CD4-positive, alpha-beta T cell treated with Interleukin-2 at 100 ng/mL for 4 hours (primary cell): Measurements from ENCODE around the gene NAA10.

ENCODE experiments used
- DNase-seq: peaks from one replicate; pipeline ENCODE4 v3.0.0-alpha.2; 2020; ENCODE audit warnings: low spot score

Gene NAA10

DNA sequence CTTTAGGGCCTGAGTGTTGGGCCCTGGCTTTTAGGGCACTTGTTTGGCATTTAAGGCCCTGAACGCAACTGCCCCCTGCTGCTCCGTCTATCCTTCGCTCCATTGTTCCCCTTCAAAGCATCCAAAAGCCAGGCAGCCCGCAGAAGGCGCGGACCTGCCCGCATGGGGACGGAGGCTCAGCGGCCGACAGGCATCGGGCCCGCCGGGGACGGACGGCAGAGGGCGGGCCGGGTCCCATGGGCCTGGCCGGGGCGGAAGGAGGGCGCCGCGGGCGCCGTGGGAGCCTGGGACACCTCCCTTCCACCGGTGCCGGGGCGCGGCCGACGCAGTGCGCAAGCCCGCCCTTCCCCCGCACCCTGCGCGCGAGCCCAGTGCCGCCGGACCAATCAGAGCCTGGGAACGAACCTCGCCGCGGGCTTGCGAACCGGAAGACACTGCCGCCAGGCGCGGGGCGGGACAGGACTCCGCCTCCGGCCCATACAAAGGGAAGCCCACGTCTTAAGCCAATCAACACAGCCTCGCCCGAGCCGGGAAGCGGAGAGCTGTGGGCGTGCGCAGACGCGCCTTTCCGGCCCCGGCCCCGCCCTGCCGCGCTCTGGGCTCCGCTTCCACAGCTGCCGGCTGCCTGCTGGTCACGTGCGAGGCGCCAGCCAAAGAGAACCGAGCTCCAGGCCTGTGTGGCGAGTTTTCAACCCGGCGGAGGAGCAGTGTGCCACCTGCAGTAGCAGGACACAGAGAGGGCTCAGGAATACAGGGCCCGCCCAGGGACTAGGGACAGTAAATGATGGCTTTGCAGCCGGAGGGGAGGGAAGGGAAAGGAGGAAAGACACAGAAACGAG lies 6.7 kb downstream of the NAA10 start:
- peak; percentile 95 for DNase-seq

GRCh38 chrX:153927672-153927921 lies 7.2 kb downstream of the NAA10 start:
- no peak for DNase-seq

DNA sequence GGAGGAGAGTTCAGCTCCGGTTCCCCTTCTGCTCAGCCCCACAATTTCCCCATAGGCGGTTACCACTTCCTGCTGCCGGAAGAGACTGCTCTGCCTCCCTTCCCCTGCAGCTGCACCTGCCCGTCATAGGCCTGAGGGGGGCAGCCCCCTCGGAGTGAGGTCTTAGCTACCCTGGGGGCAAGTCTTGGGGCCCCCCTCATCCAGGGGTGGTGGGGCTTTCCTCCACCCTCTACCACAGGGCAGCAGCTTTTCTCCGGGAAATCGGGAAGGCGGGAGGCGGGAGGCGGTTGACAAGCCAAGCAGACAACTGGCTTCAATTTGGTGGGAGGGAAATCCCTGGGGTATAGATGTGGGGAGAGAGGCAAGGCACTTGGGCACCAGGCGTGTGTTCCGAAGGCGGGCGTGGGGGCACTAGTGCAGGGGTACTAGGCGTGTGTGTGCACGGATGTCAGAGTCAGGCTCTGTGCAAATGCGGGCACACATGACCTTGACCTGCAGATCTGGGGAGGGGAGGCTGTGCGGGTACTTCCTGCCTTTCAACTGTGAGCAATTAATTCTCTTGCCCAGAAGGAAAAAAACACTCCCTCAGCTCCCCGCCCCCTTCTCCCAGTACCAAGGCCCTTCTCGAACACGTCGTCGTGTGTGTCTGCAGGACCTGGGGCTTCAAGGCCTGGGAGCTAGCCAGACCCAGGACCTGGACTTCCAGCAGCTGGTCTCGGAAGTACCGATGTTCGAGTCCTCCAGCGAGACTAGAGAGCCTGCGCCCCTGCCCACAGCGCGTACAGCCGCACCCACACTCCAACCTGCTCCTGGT lies 7.8 kb downstream of the NAA10 start:
- peak; percentile 76 for DNase-seq

- no peak for DNase-seq
Observed at GRCh38 chrX:153926552-153926857, 8.3 kb downstream of the NAA10 start.

DNA sequence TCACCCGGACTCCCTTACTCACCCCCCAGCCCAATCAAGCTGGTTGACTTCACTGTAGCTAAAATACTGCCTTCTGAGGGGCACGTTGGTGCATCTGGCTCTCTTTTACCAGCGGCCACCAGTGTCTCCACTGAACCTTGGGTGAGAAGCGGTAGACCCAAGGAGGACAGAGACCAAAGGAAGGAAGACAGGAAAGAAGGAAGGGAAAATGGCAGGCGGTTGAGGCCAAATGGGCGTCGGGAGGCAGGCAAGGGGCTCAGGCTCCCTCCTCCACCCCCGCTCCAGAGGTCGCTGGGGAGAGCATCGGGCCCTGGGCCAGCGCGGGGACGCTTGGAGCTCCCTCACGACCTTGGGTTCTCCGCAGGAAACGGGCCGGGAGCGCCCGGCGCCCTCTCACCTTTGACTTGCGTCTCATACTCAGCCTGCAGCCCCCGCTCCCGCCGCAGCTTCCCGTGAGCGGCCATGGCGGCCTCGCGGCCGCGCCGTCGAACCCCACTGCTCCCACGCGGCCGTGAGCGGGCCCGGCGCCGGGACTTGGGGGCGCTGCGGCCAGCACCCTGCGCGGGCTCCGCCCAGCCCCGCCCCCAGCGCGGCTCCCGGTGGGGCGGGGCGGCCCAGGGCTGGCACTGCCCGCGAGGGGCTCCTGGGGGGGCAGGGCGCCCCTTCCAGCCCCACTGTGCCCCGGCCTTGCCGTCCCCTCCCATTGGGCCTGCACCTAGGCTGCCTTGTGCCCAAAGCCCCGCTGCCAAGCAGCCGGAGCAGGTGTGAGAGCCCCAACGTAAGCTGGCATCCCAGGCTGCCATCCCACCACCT lies 8.9 kb downstream of the NAA10 start, which contains the start of gene ARHGAP4:
Gene ARHGAP4, minus strand, starts transcription at position 526 of the 813 bp plus-strand sequence. Its CDS starts 62 bp downstream, at position 464.
- peak; percentile 23 for DNase-seq

DNA sequence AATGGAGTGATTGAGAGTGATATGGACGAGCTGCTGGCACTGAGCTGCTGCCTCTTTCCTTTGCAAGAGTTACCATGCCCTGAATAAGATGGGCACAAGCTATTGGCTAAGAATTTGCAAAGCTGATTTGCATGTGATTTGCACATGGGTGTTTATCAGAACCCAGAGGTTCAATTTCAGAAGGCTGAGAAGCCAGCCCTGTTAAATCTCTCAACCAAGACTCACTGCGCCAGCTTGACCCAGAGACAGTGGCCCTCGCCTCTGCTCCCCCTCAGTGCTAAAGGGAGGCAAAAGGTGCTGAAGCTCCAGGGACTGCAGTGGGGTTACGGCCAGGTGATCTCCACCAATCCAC lies 9.5 kb downstream of the NAA10 start:
- DNase-seq, result peak; percentile 20

GRCh38 chrX:153924149-153924861 lies 10.5 kb downstream of the NAA10 start:
- peak; percentile 44 for DNase-seq

- no peak for DNase-seq
Observed at GRCh38 chrX:153922932-153923857, 11.6 kb downstream of the NAA10 start.

GRCh38 chrX:153921511-153922446 lies 13.1 kb downstream of the NAA10 start:
- peak; percentile 16 for DNase-seq

- no peak for DNase-seq
Observed at GRCh38 chrX:153921070-153921469, 13.8 kb downstream of the NAA10 start.

DNA sequence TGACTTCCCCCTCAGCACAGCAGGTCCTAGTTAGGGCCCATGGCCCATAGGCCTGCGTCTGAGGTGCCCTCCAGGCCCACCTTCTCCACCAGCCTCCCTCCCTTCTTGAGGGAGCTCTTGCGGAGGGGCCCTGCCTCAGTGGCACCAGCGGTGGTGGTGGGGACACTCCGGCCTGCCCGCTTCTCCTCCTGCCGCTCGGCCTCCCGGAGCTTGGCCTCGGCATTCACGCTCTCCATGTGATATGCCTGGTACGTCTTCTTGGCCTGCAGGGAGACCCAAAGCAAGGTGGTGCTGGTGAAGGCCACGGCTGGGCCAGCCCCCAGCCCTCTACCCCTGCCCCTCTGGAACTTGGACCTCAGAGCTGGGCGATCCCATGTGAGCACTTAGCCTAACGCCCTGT lies 14.3 kb downstream of the NAA10 start:
- no peak for DNase-seq

- DNase-seq, result no peak
Observed at GRCh38 chrX:153919281-153919680, 15.6 kb downstream of the NAA10 start.

DNA sequence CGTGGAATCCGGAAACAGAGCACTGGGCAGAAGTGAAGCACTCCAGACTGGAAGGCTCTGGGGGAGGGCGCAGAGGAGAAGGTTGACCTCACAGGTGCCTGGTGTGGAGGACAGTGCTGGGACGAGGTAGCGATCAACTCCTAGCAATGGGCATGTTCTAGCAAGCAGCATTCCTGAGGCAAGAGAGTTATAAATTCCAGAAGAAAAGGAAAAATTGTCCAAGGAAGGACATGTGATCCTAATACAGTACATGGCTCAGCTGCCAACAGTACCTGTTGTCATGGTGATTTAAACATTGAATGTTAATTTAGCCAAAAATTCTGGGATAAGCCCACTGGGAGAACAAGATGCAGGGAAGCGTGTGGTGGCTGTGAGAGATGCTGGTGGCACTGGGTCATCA lies 17.0 kb downstream of the NAA10 start:
- no peak for DNase-seq

- no peak for DNase-seq
Observed at GRCh38 chrX:153913701-153914100, 21.1 kb downstream of the NAA10 start.

- no peak for DNase-seq
Observed at GRCh38 chrX:153913211-153913610, 21.6 kb downstream of the NAA10 start.

GRCh38 chrX:153911798-153912197 lies 23.0 kb downstream of the NAA10 start:
- no peak for DNase-seq

DNA sequence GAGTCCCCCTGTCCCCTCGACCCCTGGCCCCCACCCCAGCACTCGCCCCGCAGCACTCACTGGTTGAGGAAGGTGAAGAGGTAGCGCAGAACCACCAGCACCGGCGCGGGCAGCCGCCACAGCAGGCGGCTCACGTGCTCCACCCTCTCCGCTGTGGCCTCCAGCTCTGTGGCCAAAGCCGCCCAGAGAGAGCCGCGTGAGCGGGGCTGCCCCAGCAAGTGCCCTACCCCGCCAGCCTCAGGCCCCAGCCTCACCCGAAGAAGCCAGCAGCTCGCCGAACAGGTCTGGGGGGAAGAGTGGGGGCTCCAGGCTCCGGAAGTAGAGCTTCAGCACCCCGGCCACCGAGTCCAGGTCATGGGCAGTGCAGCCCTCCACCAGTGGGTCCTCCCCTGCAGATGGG lies 24.4 kb downstream of the NAA10 start:
- no peak for DNase-seq

GRCh38 chrX:153909980-153910360 lies 24.9 kb downstream of the NAA10 start:
- DNase-seq, result no peak

- DNase-seq, result no peak
Observed at GRCh38 chrX:153909024-153909979, 25.5 kb downstream of the NAA10 start.
